Measurements from ENCODE around the gene SYT8.

SYT8 gene

GRCh38 chr11:1819074-1819473 lies 15.7 kb upstream of the SYT8 start:
- no peak for DNase-seq (ENCODE audit: low read depth)

GRCh38 chr11:1820463-1821325 lies 14.1 kb upstream of the SYT8 start:
- no peak for DNase-seq (ENCODE audit: low read depth)

GRCh38 chr11:1821562-1821961 lies 13.2 kb upstream of the SYT8 start:
- no peak for DNase-seq (ENCODE audit: low read depth)

GRCh38 chr11:1822648-1823375 lies 12.0 kb upstream of the SYT8 start:
- DNase-seq (ENCODE audit: low read depth) = no peak

- no peak for DNase-seq (ENCODE audit: low read depth)
Observed at GRCh38 chr11:1823376-1824220, 11.2 kb upstream of the SYT8 start.

- DNase-seq (ENCODE audit: low read depth) = no peak
Observed at GRCh38 chr11:1824221-1825038, 10.4 kb upstream of the SYT8 start.

GRCh38 chr11:1825039-1825740 lies 9.6 kb upstream of the SYT8 start:
- DNase-seq (ENCODE audit: low read depth) = no peak

GRCh38 chr11:1825785-1826451 lies 8.9 kb upstream of the SYT8 start:
- DNase-seq (ENCODE audit: low read depth) = no peak

- DNase-seq (ENCODE audit: low read depth) = no peak
Observed at GRCh38 chr11:1826552-1827094, 8.2 kb upstream of the SYT8 start.

- DNase-seq (ENCODE audit: low read depth) = no peak
Observed at GRCh38 chr11:1827095-1827813, 7.5 kb upstream of the SYT8 start.

- DNase-seq (ENCODE audit: low read depth) = no peak
Observed at GRCh38 chr11:1827931-1828330, 6.9 kb upstream of the SYT8 start.

GRCh38 chr11:1828542-1828941 lies 6.2 kb upstream of the SYT8 start:
- no peak for DNase-seq (ENCODE audit: low read depth)

GRCh38 chr11:1829039-1829820 lies 5.6 kb upstream of the SYT8 start:
- DNase-seq (ENCODE audit: low read depth) = no peak

GRCh38 chr11:1830004-1830321 lies 4.8 kb upstream of the SYT8 start:
- no peak for DNase-seq (ENCODE audit: low read depth)

GRCh38 chr11:1830322-1831223 lies 4.2 kb upstream of the SYT8 start:
- DNase-seq (ENCODE audit: low read depth) = no peak

GRCh38 chr11:1831338-1832210 lies 3.2 kb upstream of the SYT8 start:
- no peak for DNase-seq (ENCODE audit: low read depth)

All from stimulated activated CD8-positive, alpha-beta memory T cell treated with anti-CD3 and anti-CD28 coated beads, Interleukin-15, amount 100 ng/mL, for 24 hours (primary cell).